ENCODE results near the gene PTPRZ1.

DNA sequence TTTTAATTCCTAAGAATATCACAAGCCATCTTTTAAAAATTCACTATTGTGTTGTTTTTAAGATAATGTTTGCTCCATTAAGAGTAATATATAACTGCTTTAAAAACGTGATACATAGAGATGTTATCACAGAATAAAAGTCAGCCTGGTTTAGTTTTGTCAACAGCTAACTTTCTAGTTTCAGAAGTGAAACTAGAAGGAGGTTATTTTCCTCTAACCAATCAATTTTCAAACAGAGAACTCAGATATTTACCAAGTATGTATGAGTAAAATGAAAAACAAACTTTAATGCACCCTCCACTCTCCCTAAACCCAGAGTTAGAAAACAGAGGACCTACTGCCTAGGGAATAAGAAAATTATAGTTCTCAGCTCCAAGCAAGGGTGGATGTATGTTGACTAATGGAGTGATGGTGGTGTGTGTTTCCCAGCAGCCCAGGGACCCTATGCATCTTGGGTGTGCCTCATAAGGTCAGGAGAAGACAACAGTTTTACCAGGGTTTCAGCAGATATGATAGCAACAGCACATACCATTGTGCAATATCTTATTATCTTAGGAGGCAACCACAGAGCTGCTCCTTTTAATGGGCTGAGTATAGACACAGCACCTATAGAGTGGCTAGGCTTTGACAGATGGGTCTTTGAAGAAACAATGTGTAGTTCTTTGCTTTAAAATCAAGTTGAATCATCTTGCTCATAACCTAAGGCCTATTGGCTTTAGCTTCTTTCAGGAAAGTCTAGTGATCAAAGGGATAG is 58.4 kb downstream of the PTPRZ1 start:
- TF ChIP-seq, protein P1, sequence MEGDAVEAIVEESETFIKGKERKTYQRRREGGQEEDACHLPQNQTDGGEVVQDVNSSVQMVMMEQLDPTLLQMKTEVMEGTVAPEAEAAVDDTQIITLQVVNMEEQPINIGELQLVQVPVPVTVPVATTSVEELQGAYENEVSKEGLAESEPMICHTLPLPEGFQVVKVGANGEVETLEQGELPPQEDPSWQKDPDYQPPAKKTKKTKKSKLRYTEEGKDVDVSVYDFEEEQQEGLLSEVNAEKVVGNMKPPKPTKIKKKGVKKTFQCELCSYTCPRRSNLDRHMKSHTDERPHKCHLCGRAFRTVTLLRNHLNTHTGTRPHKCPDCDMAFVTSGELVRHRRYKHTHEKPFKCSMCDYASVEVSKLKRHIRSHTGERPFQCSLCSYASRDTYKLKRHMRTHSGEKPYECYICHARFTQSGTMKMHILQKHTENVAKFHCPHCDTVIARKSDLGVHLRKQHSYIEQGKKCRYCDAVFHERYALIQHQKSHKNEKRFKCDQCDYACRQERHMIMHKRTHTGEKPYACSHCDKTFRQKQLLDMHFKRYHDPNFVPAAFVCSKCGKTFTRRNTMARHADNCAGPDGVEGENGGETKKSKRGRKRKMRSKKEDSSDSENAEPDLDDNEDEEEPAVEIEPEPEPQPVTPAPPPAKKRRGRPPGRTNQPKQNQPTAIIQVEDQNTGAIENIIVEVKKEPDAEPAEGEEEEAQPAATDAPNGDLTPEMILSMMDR (IDR thresholded peaks at IDR 0.05; ENCODE audit: insufficient read depth, low read length) = no peak
- no peak for TF ChIP-seq GABPA (IDR thresholded peaks at IDR 0.05; ENCODE audit: low read depth)
- TF ChIP-seq, protein P2, sequence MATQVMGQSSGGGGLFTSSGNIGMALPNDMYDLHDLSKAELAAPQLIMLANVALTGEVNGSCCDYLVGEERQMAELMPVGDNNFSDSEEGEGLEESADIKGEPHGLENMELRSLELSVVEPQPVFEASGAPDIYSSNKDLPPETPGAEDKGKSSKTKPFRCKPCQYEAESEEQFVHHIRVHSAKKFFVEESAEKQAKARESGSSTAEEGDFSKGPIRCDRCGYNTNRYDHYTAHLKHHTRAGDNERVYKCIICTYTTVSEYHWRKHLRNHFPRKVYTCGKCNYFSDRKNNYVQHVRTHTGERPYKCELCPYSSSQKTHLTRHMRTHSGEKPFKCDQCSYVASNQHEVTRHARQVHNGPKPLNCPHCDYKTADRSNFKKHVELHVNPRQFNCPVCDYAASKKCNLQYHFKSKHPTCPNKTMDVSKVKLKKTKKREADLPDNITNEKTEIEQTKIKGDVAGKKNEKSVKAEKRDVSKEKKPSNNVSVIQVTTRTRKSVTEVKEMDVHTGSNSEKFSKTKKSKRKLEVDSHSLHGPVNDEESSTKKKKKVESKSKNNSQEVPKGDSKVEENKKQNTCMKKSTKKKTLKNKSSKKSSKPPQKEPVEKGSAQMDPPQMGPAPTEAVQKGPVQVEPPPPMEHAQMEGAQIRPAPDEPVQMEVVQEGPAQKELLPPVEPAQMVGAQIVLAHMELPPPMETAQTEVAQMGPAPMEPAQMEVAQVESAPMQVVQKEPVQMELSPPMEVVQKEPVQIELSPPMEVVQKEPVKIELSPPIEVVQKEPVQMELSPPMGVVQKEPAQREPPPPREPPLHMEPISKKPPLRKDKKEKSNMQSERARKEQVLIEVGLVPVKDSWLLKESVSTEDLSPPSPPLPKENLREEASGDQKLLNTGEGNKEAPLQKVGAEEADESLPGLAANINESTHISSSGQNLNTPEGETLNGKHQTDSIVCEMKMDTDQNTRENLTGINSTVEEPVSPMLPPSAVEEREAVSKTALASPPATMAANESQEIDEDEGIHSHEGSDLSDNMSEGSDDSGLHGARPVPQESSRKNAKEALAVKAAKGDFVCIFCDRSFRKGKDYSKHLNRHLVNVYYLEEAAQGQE (IDR thresholded peaks at IDR 0.05; ENCODE audit: insufficient replicate concordance, low read depth) = no peak
- no peak for TF ChIP-seq POLR2AphosphoS5 (IDR thresholded peaks at IDR 0.05; ENCODE audit: low read depth)

Data from HL-60 (cell line).